HG03571 (cell line): Measurements from ENCODE around the gene RBM12.
"Not testable (repeated sequence)": the region's sequence is repeated elsewhere in the genome, so short reads cannot be mapped to it uniquely, and the experiment has no call there.

ENCODE experiments used
- ATAC-seq: cut with Tn5 transposase; IDR thresholded peaks from one replicate; pipeline ENCODE4 v1.9.1; 2021; ENCODE audit not compliant: unreplicated experiment

RBM12 gene

DNA sequence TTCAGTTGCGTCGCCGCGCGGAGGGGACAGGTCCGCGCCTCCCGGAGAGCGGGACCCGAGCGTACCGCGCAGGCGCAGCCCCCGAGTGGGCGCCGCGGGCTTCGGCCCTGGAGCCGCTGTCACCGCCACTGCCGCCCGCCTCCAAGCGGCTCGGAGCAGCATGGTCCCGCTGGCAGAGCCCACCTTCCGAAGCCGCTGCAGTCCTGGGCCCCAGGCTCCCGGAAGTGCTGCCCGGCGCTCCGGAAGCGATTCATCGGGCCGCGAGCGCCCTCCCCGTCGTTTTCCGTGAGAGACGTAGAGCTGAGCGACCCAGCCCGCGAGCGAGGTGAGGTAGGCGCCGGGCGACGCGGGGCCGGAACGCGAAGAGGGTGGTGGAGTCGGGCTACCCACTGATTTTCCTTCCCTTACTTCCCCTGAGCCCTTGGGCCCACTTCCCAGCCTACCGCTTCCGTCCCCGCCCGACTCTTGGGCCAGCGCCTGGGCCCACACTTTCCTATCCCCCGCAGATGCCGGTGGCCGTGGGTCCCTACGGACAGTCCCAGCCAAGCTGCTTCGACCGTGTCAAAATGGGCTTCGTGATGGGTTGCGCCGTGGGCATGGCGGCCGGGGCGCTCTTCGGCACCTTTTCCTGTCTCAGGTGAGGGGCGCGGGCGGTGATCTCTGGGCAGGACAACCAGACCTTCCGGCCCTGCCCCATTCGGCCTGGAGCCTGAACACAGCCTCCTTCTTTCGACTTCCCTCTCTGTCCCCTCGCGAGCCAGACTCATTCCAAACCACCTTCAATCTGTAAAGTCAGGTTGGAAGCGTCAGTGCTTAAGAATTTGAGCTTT, 34.6 kb upstream of the RBM12 start, which contains the start of the genes NFS1 and ROMO1:
Gene NFS1 (minus strand): TSS at position 226 of the 830 bp plus-strand sequence. CDS start 64 bp downstream, at position 162.
Gene ROMO1 (plus strand): TSS at position 279 of the 830 bp plus-strand sequence. CDS start 228 bp downstream, at position 507.
- ATAC-seq, result peak; percentile 62

DNA sequence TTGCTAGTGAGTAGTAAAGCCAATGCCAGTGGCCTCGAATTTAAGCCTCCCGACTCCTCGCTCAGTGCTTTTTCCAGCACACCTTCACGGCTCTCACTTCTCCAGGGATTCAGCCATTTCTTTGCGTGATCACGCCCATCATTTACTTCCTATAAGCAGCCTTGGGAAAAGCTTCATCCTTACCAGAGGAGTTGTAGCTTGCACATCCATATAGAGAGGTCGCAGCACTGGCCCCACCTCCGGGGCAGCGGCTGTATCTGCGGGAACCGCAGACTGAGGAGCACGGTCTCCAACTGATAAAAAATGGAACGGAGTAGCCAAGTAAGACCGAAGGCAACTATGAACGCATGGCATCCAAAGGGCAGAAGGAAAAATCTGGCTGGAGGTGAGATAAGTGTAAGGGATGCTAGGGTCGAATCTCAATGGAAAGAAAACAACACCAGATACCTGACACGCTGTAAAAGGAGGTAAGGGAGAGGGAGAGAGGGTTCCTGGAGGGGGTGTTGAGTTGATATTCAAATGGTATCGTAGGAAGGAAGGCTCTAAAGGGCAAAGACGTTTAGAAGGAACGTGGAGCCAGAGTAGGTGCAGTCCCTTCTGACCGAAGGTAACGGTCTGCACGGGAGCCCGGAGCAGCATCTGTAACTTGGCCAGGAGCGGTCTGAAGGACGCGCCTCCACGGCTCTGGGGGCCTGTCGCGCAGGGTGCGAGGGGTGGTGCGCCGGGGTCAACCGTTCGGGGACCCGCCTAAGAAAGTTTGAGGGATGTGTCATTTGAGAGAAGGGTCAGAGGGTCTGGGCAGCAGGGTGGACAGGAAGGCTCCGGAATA, 33.8 kb upstream of the RBM12 start:
- peak; percentile 13 for ATAC-seq

DNA sequence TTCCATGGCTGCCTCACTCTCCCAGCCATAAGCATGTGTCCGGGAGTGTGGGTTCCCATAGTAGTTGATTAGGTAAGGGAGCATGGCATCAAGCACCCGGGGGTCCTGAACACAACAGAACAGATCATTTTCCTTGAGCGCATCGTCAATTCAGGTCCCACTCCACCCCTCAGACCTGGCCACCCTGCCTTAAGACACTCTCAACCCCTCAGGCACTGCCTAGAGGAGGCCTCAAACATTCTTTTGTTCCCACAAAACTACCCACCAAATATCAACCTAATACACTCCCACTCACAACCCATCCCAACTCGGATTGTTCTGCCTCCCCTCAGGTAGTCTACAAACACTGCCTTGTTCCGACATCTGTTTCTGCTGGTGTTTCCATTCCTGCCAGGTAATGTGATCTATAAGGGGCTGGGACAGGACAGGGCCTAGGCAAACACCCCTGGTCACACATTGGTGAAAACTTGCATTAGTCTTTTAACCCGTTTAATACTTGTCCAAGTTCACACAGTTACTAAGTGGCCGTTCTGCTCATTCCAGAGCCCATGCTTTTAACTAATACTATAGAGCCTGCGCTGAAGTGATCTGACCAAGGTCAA, 33.1 kb upstream of the RBM12 start:
- no peak for ATAC-seq

DNA sequence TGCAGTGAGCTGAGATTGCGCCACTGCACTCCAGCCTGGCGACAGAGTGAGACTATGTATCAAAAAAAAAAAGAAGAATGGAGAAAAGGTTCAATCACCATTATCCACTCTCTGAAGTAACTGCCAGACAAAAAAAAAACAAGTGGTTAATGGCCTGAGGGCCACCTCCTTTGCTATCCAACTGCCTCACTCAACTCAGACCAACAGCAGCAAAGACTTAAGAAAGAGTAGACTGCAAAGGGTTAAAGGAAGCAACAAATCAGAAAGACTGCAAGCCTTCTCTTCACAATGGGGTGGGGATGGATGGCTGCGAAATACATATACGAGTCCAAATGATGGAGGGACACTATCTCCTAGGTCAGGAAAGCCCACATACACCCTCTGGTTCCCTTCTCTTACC, 31.3 kb upstream of the RBM12 start:
- ATAC-seq, result no peak

DNA sequence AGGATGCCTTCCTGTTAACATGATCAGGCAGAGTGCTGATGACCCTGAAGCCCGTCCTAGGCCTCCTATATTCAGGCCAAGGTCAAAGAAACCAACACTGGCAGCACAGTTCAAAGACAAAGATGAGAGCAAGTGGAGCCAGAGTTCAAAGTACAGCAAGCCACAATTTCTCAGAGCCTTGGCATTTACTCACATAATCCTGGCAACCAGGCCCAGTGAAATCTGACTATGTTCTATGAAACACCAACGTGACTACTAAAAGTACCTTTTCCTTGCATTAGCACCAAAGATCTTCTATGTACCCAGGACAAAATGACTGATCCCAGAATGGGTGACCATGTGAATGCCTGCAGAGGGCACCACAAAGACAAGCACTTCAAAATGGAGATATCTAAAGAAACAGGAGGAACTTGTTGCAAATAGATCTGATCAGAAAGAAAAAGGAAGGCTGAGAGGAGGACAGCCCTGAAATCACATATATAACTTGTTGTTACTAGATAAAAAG, 30.6 kb upstream of the RBM12 start:
- ATAC-seq, result no peak

DNA sequence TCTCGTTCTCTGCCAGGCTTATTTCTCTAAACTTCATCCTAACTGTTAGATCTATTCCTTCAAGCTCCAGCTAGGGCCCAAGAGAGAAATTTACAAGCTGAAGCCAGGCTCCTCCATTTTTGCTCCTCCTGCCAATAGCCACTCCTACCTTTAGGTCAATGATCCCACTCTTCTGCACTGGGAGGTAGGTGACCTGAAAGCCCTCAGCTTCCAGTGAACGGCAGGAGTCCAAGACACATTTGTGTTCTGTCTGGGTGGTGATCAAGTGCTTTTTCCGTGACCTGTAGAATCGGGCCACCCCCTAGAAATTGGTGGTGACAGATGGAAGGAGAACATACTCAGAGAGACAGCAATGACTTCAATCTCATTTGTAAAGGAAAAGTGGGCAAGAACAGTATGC, 25.6 kb upstream of the RBM12 start:
- ATAC-seq, result no peak

DNA sequence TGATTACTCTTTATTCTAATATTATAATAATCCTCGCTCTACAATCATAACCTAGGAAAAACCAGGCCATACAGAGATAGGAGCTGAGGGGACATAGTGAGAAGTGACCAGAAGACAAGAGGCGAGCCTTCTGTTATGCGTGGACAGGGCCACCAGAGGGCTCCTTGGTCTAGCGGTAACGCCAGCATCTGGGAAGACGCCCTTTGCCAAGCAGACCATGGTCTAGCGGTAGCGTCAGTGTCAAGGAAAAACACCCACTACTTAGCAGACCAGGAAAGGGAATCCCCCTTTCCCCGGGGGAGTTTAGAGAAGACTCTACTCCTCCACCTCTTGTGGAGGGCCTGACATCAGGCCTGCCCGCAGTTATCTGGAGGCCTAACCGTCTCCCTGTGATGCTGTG, 22.2 kb upstream of the RBM12 start:
- not testable (repeated sequence) for ATAC-seq

DNA sequence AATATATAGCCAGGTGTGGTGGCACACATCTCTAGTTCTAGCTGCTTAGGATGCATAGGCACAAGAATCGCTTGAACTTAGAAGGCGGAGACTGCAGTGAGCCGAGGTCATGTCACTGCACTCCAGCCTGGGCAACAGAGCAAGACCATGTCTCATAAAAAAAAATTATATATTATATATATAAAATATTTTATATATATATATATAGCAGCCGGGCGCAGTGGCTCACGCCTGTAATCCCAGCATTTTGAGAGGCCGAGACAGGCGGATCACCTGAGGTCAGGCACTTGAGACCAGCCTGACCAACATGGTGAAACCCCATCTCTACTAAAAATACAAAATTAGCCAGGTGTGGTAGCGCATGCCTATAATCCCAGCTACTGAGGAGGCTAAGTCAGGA, 20.7 kb upstream of the RBM12 start:
- ATAC-seq, result not testable (repeated sequence)

DNA sequence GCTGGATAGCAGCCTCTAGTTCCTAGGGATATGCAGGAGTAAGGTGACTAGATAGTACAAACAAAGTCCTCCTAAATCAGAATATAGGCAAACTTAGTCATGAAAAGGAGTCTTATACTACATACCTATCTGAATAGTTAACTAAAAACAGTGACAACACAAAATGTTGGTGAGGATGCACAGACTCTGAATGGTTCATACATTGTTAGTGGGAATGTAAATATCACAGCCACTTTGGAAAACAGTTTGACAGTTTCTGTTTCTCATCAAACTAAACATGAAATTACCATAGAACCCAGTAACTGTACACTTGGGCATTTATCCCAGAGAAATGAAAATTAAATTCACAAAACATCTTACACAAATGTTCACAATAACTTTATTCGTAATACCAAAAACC, 17.3 kb upstream of the RBM12 start:
- no peak for ATAC-seq

DNA sequence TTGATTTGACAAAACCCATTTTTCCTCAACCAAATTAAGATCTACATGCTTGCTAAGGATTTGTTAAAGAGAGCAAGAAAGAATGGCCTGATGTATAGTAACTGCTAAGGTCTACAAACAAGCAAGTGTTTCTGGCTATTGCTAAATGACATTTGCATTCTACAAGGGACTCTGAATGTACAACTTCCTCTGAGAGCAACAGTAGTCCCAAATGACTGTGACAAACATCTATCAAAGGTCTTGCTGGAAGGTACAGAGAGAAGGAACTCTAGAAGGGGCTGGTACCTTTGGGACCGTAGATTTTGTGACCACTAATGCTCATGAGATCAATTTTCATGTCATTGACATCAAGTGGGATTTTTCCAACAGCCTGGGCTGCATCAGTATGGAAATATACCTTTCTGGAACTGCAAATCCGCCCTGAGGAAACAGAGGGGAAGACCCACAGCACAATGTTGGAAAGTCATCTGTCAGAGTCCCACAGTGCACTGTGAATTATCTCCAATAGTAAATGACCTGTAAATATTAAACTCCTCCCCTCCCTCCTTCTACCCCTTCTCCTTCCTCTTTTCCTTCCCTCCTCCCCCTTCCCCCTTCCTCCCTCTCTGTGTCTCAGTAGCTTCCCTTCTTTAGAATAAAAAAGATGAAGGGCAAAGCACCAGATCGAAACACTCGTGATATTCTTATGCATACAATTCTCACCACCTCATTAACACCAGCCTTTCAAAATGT, 15.9 kb upstream of the RBM12 start:
- no peak for ATAC-seq

DNA sequence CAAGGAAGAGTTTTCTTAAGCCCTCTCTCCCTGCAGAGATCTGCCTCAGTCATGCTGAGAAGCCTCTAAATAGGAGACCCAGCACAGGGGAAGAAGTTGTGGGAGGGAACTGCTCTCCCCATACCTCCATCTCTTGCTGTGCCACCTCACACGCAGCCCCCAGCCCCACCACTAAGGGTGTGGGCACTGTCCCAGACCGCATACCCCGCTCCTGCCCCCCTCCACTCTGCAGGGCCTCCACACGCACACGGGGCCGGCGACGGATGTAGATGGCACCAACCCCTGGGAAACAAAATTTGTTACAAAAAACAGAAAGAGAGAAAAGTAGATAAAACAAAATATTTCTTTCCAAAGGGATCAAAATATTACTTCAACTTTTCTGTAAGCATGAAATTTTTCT, 10.2 kb upstream of the RBM12 start:
- ATAC-seq, result no peak

DNA sequence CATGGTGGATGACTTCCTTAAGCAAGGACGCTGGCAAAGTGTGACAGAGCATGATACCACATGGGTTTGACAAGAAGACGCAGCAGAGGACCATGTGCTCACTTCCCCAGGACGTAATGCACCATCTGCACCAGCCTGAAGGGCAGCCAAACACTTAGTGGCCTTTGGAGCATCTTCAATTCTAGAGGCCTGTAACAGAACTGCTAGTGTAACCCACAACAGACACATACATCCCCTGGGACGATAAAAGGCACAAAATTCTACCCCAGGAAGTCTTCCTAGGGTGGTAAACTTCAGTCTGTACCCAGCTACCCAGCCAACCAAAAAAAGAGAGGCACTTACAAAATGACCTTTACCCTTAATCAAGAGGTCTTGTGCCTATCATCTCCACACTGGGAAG, 9.2 kb upstream of the RBM12 start:
- no peak for ATAC-seq

DNA sequence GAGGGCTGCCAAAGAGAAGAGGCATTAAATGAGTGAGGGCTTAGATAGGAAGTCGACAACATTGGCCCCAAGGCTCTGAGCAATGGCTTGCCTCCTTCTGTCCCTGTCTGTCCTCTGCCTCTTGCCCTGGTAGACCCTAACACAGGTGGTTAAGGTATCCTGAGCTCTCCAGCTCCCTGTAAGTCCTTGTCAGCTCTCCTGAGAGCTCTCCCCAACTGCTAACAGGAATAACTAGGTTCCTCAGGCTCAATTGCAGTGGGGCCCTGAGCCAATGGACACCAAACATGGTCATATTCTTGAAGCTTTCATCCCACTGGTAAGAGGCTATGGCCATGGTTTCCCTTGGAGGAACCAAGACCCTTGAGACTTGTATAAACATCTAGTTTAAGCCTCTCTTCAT, 5.0 kb upstream of the RBM12 start:
- ATAC-seq, result no peak

DNA sequence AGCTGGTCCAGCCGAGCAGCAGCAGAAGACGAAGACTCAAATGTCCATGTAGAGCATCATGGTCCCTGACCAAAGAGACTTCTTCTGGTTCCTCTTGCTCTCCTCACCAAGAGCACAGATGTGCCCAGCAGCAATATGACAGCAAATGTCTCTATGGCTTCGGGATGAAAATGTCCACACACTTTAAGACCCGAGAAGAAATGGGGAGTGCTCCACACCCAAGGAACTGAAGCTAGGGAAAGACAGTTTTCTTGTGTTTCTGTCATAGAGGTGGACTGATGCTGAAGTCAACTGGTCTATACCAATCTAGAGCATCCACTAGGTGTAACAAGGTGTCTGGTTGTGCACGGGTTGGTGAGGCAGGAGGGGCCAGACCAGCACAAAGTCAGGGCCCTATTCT, 4.5 kb upstream of the RBM12 start:
- no peak for ATAC-seq

DNA sequence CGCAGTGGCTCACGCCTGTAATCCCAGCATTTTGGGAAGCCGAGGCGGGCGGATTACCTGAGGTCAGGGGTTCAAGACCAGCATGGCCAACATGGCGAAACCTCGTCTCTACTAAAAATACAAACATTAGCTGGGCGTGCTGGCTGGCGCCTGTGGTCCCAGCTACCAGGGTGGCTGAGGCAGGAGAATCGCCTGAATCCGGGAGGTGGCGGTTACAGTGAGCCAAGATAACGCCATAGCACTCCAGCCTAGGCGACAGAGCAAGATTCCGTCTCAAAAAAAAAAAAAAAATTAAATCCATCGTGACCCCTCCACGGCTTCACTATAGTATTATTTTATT, 1.2 kb upstream of the RBM12 start:
- no peak for ATAC-seq

DNA sequence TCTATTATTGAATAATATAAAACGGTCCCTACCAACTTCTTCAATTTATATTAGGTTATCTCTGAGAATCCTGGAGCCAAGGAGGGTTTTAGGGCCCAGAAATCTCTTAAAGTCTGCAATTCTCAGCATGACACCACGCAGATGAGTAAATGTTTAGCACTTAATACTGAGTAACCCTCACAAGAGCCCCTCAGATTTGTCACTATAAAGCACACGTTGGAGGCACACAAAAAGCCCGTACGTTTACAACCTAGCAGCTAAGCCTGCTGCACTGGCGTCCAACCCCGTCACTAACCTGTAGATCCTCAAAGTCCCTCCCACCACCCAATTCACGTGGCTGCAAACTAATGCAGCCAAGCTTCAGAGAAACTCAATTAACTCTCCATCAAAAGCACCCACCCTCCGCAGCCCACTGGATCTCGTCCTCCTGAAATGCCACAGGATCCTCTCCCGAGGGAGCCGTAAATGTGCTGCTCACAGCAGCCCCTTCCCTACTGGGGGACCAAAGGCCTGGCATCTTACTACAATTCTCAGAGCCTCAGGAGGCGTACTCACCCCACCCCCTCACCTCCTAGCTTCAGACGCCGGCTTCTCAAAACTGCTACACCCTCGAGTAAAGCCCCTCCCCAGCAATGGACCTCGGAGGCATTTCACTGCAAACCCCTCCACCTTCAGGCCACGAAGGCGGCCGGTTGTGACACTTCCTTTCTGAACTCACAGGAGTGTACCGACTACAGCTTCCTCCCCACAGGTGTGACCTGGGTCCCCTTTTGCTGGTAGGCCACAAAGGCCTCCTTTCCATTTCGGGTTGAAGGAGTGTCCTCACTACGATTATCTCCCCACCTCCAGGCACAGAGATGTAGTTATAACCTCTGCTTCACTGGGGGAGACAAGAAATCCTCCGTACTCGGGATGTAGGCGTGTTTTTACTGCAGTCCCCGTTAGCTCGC, 909 bp downstream of the RBM12 start:
- ATAC-seq, result peak; percentile 40

DNA sequence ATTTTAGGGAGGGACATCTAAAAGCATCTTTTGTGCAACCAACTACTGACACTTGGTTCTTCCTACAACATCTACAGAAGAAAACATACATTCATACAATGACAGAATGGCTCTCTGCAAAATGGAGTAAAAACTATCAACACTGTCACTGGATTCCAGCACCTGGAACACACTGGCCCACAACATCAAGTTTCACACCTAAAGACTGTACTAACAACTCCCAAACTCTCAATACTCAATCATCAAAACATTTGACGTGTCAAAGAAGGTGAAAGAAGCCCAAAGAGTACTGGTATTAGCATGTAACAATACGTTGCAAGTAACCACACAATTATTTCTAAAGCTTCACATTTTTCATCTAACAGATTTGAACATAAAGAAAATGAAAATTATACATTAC, 2.1 kb downstream of the RBM12 start:
- no peak for ATAC-seq

DNA sequence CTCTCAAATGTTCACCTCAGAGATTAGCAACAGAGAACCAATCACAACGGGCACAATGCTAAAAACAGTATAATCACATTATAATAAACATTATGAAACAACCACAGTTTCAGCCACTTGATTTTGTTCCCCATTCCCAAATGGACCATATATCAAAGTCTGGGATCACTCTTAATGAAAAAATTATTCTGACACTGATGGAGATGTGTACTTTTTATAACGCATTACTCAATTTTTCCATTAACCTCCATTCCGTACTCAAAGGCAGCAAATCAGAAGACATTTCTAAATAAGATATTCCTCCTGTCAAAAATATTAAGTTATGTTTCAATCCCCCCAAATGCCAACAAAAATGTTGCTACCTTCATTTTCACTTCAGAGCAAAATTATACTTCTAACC, 2.8 kb downstream of the RBM12 start:
- ATAC-seq, result no peak

DNA sequence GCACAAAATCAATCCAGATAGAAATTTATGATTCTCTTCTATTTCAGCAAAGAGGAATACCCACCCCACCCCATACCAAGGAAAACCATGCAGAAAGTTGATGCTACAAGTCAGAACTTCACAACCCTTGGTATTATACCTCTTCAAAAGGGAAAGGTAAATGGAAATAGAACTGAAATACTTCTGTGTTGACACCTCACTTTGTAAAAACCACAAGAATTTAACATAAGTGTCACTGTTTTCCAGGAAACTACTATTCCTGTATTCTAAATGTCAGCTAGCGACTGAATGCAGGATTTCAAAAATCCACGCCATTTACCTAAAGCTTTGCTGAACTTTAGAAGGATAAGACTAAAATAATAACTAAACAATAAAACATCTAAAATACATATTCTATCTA, 3.6 kb downstream of the RBM12 start:
- no peak for ATAC-seq
